IMR-90 (cell line): ENCODE results near the gene TMEM168. TPM values are rescaled to one million over a fixed set of nuclear protein-coding genes. Genes with fewer than 3 reads are reported as not detected.

Experiments
- ATAC-seq: fragments of 200-7000 bp; cut with Tn5 transposase; 2 replicates; pipeline ENCODE4 v1.9.1; 2020; ENCODE audit warnings: low read depth, mild to moderate bottlenecking, moderate library complexity
- BruUV-seq: library from RNA; stranded (reverse); fragments of 400-500 nt; replicated peaks from 2 replicates; lab custom pipeline; 2021; lab: Mats Ljungman, UMichigan
- CTCF ChIA-PET: fragments of 300-600 bp; formaldehyde crosslinking; extraction: SDS; loops from one replicate; lab custom pipeline; 2021; ENCODE audit warnings: antibody characterized with exemption; lab: Yijun Ruan, JAX
- POLR2A ChIA-PET: fragments of 300-600 bp; sonication (Branson Sonifier 250); formaldehyde crosslinking; loops from one replicate; lab custom pipeline; 2022; ENCODE audit warnings: antibody characterized with exemption; ENCODE audit not compliant: unreplicated experiment; lab: Charles Lee
- DNase-seq: peaks from one replicate; pipeline ENCODE4 v3.0.0; 2013
- H2AFZ ChIP-seq: replicated peaks from 2 replicates; pipeline ENCODE3; 2013; ENCODE audit warnings: low read length, mild to moderate bottlenecking; ENCODE audit not compliant: poor library complexity
- H2AK5ac ChIP-seq: 2 replicates; pipeline ENCODE4 v1.6.1; 2013; ENCODE audit warnings: low read depth, low read length, inconsistent platforms
- H2AK9ac ChIP-seq: replicated peaks from 2 replicates; pipeline ENCODE3; 2013; ENCODE audit warnings: mild to moderate bottlenecking, low read depth, low read length, moderate library complexity; ENCODE audit not compliant: poor library complexity
- H2BK120ac ChIP-seq: 2 replicates; pipeline ENCODE4 v1.6.1; 2013; ENCODE audit warnings: low read depth, low read length, inconsistent platforms
- H2BK15ac ChIP-seq: 3 replicates; pipeline ENCODE4 v1.6.1; 2013; ENCODE audit warnings: low read depth, low read length, inconsistent platforms
- H2BK20ac ChIP-seq: 2 replicates; pipeline ENCODE4 v1.6.1; 2013; ENCODE audit warnings: low read depth, mild to moderate bottlenecking, inconsistent platforms, low read length, moderate library complexity
- H2BK5ac ChIP-seq: 2 replicates; pipeline ENCODE4 v1.6.1; 2013; ENCODE audit warnings: mild to moderate bottlenecking, low read depth, low read length, inconsistent platforms; ENCODE audit not compliant: poor library complexity, severe bottlenecking
- H3K14ac ChIP-seq: replicated peaks from 2 replicates; pipeline ENCODE4 v1.6.1; 2013; ENCODE audit warnings: low read depth, low read length, inconsistent platforms
- H3K18ac ChIP-seq: 2 replicates; pipeline ENCODE4 v1.6.1; 2013; ENCODE audit warnings: low read depth, low read length, control low read depth
- H3K23ac ChIP-seq: 2 replicates; pipeline ENCODE4 v1.6.1; 2013; ENCODE audit warnings: low read depth, low read length, inconsistent platforms
- H3K27ac ChIP-seq: 2 replicates; pipeline ENCODE4 v1.5.1; 2013; ENCODE audit warnings: mild to moderate bottlenecking, control low read depth, low read length; ENCODE audit not compliant: insufficient read depth
- H3K27me3 ChIP-seq: 2 replicates; pipeline ENCODE4 v1.6.1; 2013; ENCODE audit warnings: low read length; ENCODE audit not compliant: control insufficient read depth, insufficient read depth
- H3K36me3 ChIP-seq: 2 replicates; pipeline ENCODE4 v1.6.1; 2013; ENCODE audit warnings: low read length, mixed read lengths; ENCODE audit not compliant: control insufficient read depth, insufficient read depth
- H3K4ac ChIP-seq: 2 replicates; pipeline ENCODE4 v1.6.1; 2013; ENCODE audit warnings: low read depth, low read length, inconsistent platforms
- H3K4me1 ChIP-seq: 2 replicates; pipeline ENCODE4 v1.6.1; 2013; ENCODE audit warnings: low read length, mixed read lengths; ENCODE audit not compliant: control insufficient read depth, insufficient read depth
- H3K4me2 ChIP-seq: 2 replicates; pipeline ENCODE4 v1.6.1; 2013; ENCODE audit warnings: low read depth, mild to moderate bottlenecking, control low read depth, low read length, moderate library complexity
- H3K4me3 ChIP-seq: 2 replicates; pipeline ENCODE4 v1.5.1; 2013; ENCODE audit warnings: low read depth, mild to moderate bottlenecking, control low read depth, low read length, moderate library complexity; ENCODE audit not compliant: insufficient read depth
- H3K56ac ChIP-seq: 2 replicates; pipeline ENCODE4 v1.6.1; 2013; ENCODE audit warnings: low read length, inconsistent platforms; ENCODE audit not compliant: insufficient read depth; ENCODE audit errors: extremely low read depth
- H3K79me1 ChIP-seq, 2 experiments: 2 replicates each; pipeline ENCODE4 v1.6.1; 2013; ENCODE audit warnings: low read length in 2 of 2, inconsistent platforms in 1 of 2, low read depth in 1 of 2
- H3K9ac ChIP-seq: 2 replicates; pipeline ENCODE4 v1.6.1; 2013; ENCODE audit warnings: low read depth, low read length, control low read depth
- H3K9me1 ChIP-seq: 2 replicates; pipeline ENCODE4 v1.6.1; 2013; ENCODE audit warnings: low read length, inconsistent platforms; ENCODE audit not compliant: insufficient read depth
- H3K9me3 ChIP-seq: 2 replicates; pipeline ENCODE4 v1.6.1; 2013; ENCODE audit warnings: low read length; ENCODE audit not compliant: control insufficient read depth, insufficient read depth
- H4K20me1 ChIP-seq: 2 replicates; pipeline ENCODE4 v1.6.1; 2013; ENCODE audit warnings: low read length, inconsistent platforms; ENCODE audit not compliant: insufficient read depth
- H4K5ac ChIP-seq: 2 replicates; pipeline ENCODE4 v1.6.1; 2013; ENCODE audit warnings: mild to moderate bottlenecking, low read depth, low read length, control low read depth
- H4K8ac ChIP-seq, 2 experiments: 2 replicates each; pipeline ENCODE4 v1.6.1; 2013; ENCODE audit warnings: low read depth in 2 of 2, low read length in 2 of 2, control low read depth in 1 of 2, inconsistent platforms in 1 of 2
- H4K91ac ChIP-seq: 2 replicates; pipeline ENCODE4 v1.6.1; 2013; ENCODE audit warnings: low read depth, low read length, inconsistent platforms; ENCODE audit not compliant: insufficient read depth
- BHLHE40 ChIP-seq: fragments of 150-350 bp; IDR thresholded peaks from 2 replicates; pipeline ENCODE4 v1.6.1; 2016; ENCODE audit warnings: mild to moderate bottlenecking, low read depth, low read length
- CHD1 ChIP-seq: IDR thresholded peaks from 2 replicates; pipeline ENCODE4 v1.6.1; 2012; ENCODE audit warnings: low read depth, low read length, improper control_type of control experiment
- MAFK ChIP-seq: IDR thresholded peaks from 2 replicates; pipeline ENCODE4 v1.6.1; 2012; ENCODE audit warnings: low read depth, low read length, improper control_type of control experiment
- MAZ ChIP-seq: IDR thresholded peaks from 2 replicates; pipeline ENCODE4 v1.6.1; 2012; ENCODE audit warnings: low read depth, mild to moderate bottlenecking, low read length, improper control_type of control experiment, moderate library complexity, borderline replicate concordance
- MXI1 ChIP-seq: IDR thresholded peaks from 2 replicates; pipeline ENCODE4 v1.6.1; 2012; ENCODE audit warnings: low read depth, mild to moderate bottlenecking, low read length, moderate library complexity, borderline replicate concordance
- RFX5 ChIP-seq: IDR thresholded peaks from 2 replicates; pipeline ENCODE4 v1.8.0; 2012; ENCODE audit warnings: low read depth, mild to moderate bottlenecking, low read length, moderate library complexity
- WGBS, 2 experiments: methylation state at CpG; one replicate each; pipeline versions ENCODE4 v1.1.5 to v1.1.7; 2013; ENCODE audit warnings: missing lambda C conversion rate in 2 of 2; ENCODE audit not compliant: insufficient read length in 1 of 2; ENCODE audit errors: extremely low coverage in 2 of 2; 5-methylcytosine and 5-hydroxymethylcytosine counted together
- dilution Hi-C: fragments of 300-500 bp; cut with HindIII; formaldehyde crosslinking; loops from one replicate; pipeline ENCODE4 v1.14.3; 2018; ENCODE audit warnings: low sequenced_read_pairs; ENCODE audit not compliant: unreplicated experiment
- in situ Hi-C: fragments of 300-500 bp; cut with MboI; formaldehyde crosslinking; loops from 3 replicates; pipeline ENCODE4 v1.14.3; 2019; ENCODE audit warnings: low sequenced_read_pairs, inconsistent platforms, mixed read lengths
- intact Hi-C: fragments of 100-400 bp; cut with micrococcal nuclease; formaldehyde crosslinking; loops from 2 replicates; pipeline ENCODE4 v1.10.0; 2022
- polyA plus RNA-seq, 3 experiments: library from polyadenylated mRNA; depleted of rRNA; stranded (reverse); fragments of >200 nt; gene quantifications; 2 replicates each; pipeline ENCODE4 v1.2.3, GENCODE V29; 2012; ENCODE audit warnings: low replicate concordance in 1 of 3
- total RNA-seq: library from RNA; depleted of rRNA; stranded (reverse); fragments of >200 nt; gene quantifications from 2 replicates; pipeline ENCODE4 v1.2.3, GENCODE V29; 2012
- TF ChIP-seq, protein P1 (sequence below): conservative IDR thresholded peaks from 2 replicates; pipeline ENCODE4 v1.5.1; 2012; ENCODE audit warnings: mild to moderate bottlenecking, low read depth, low read length, improper control_type of control experiment

TMEM168 gene
- total and polyA plus RNA-seq, 2 of the 4 experiments (the other 2 are of a cell fraction): 17.7 to 22.9 TPM

DNA sequence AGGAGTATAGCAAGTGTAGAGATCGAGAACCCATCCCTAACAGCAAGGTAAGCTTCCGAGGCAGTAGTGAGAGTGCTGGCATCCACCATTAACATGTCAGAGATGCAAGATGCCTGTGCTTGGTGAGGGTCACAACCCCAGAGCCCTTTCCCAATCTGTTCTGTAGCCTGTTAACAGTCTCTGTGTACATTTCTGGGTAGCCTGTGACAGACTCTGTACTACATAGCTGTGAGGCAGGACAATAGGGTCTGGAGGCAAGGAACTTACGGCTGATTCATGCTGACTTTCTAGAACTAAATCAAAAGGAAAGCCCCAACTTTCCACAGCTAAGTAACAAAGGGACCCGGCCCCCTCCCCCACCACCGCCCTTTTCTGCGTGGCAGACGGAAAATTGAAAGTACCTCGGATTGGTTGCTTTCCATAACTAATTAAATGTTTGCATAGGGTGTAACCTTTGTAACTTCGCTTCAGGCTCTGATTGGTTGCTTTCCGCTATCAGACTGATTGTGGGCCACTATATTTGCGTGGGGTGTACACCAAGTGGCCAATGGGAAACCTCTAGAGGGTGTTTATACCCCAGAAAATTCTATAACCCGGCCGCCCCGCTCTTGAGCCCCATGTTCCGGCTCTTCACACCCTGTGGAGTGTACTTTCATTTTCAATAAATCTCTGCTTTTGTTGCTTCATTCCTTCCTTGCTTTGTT lies 1.4 kb upstream of the TMEM168 start:
- ChIA-PET POLR2A (no interaction called here), CTCF (interaction anchor here (0.6 kb wide), 1 partner anchor 78 kb away, joined by 4 read pairs; no protein-coding TSS in a partner anchor)
- Histone ChIP-seq H2BK15ac (no peak overlapping the region), H4K5ac (no peak overlapping the region), H3K4ac (no peak overlapping the region), H3K27ac (no peak overlapping the region), H3K36me3 (no peaks in the 10 kb centered on the region), H2BK120ac (no peak overlapping the region), H3K4me2 (no peak overlapping the region), H4K8ac (peak overlapping the region in 1 of 2 experiments; percentile 40; a peak in 1 of 4 replicates), H4K20me1 (no peaks in the 10 kb centered on the region), H3K14ac (no peak overlapping the region), H3K4me3 (no peak overlapping the region), H2AFZ (no peak overlapping the region), H3K27me3 (no peaks in the 10 kb centered on the region), H3K4me1 (no peaks in the 10 kb centered on the region), H3K23ac (no peak overlapping the region), H2AK9ac (no peak overlapping the region), H3K18ac (no peak overlapping the region), H3K9ac (no peak overlapping the region), H2AK5ac (no peak overlapping the region), H3K9me3 (no peaks in the 10 kb centered on the region), H3K56ac (no peak overlapping the region), H3K9me1 (no peaks in the 10 kb centered on the region), H4K91ac (no peak overlapping the region), H3K79me1 (peaks cover 13 to 22% of the 10 kb centered on the region in 2 experiments), H2BK20ac (no peak overlapping the region), H2BK5ac (no peak overlapping the region)
- intact Hi-C loops: loop anchor here (5.0 kb wide), 1 partner anchor 196 kb away; no protein-coding TSS in a partner anchor
- WGBS, 2 experiments: 100% methylated on average over 4 of the region's 15 CpGs; no CpG with 5 or more reads in 1 of the 2 experiments
- in situ Hi-C loops: no loop called here
- TF ChIP-seq RFX5: no peak
- TF ChIP-seq BHLHE40: no peak
- TF ChIP-seq MAZ: no peak
- TF ChIP-seq MXI1: no peak
- no peak for TF ChIP-seq CHD1
- TF ChIP-seq, protein P1, sequence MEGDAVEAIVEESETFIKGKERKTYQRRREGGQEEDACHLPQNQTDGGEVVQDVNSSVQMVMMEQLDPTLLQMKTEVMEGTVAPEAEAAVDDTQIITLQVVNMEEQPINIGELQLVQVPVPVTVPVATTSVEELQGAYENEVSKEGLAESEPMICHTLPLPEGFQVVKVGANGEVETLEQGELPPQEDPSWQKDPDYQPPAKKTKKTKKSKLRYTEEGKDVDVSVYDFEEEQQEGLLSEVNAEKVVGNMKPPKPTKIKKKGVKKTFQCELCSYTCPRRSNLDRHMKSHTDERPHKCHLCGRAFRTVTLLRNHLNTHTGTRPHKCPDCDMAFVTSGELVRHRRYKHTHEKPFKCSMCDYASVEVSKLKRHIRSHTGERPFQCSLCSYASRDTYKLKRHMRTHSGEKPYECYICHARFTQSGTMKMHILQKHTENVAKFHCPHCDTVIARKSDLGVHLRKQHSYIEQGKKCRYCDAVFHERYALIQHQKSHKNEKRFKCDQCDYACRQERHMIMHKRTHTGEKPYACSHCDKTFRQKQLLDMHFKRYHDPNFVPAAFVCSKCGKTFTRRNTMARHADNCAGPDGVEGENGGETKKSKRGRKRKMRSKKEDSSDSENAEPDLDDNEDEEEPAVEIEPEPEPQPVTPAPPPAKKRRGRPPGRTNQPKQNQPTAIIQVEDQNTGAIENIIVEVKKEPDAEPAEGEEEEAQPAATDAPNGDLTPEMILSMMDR: no peak
- TF ChIP-seq MAFK: no peak
- no TSS peak for BruUV-seq
- dilution Hi-C loops: no loop called here
- DNase-seq (no peak), ATAC-seq (no peak)
